HCT116 (cell line): Measurements from ENCODE around the gene HOXD9. TPM values are rescaled to one million over a fixed set of nuclear protein-coding genes. Genes with fewer than 3 reads are reported as not detected.

ENCODE experiments used
- ATAC-seq: fragments of 200-7000 bp; cut with Tn5 transposase; 2 replicates; pipeline ENCODE4 v1.9.1; 2020; ENCODE audit warnings: mild to moderate bottlenecking, moderate library complexity
- BruUV-seq: library from RNA; stranded (reverse); fragments of 400-500 nt; replicated peaks from 2 replicates; lab custom pipeline; 2021; lab: Mats Ljungman, UMichigan
- CTCF ChIA-PET: fragments of 300-600 bp; sonication (Branson Sonifier 250); formaldehyde crosslinking; loops from one replicate; lab custom pipeline; 2021; ENCODE audit warnings: antibody characterized with exemption; lab: Charles Lee
- POLR2A ChIA-PET: fragments of 300-600, 350-600 bp; sonication (Branson Sonifier 250); formaldehyde crosslinking; loops from one replicate; lab custom pipeline; 2021; ENCODE audit warnings: antibody characterized with exemption; lab: Charles Lee
- RAD21 ChIA-PET, 2 experiments: fragments of 300-600 bp; sonication (Branson Sonifier 250); formaldehyde crosslinking; loops; one replicate each; lab custom pipeline; 2023; ENCODE audit warnings: low total read pairs in 2 of 2; ENCODE audit not compliant: uncharacterized antibody in 2 of 2, unreplicated experiment in 2 of 2, low non-redundant PET in 1 of 2; lab: Charles Lee
- DNase-seq: peaks from one replicate; pipeline ENCODE4 v3.0.0-alpha.2; 2010; ENCODE audit warnings: low read depth, low spot score
- H2AFZ ChIP-seq: fragments of 200-600 bp; shearing (Covaris generic), sonication (generic); 2 replicates; pipeline ENCODE4 v1.6.1; 2017; ENCODE audit warnings: low read depth, mixed run types, mixed read lengths, antibody characterized with exemption, low read length; ENCODE audit not compliant: poor library complexity, severe bottlenecking
- H3K27ac ChIP-seq: 2 replicates; pipeline ENCODE4 v1.5.1; 2012; ENCODE audit warnings: low read depth, low read length
- H3K27me3 ChIP-seq: fragments of 200-600 bp; sonication (generic); 2 replicates; pipeline ENCODE4 v1.6.1; 2016; ENCODE audit warnings: mixed run types, low read length, mixed read lengths; ENCODE audit not compliant: insufficient read depth
- H3K36me3 ChIP-seq, 2 experiments: fragments of 200-500 bp in 1 of 2; fragments of 200-600 bp in 1 of 2; sonication (Bioruptor generic) in 1 of 2; sonication (generic) in 1 of 2; 2 replicates each; pipeline versions ENCODE4 v1.5.1 to v1.6.1; 2014 to 2016; ENCODE audit warnings: low read length in 2 of 2, inconsistent platforms in 1 of 2, mixed read lengths in 1 of 2, mixed run types in 1 of 2; ENCODE audit not compliant: insufficient read depth in 2 of 2, control insufficient read depth in 1 of 2
- H3K4me1 ChIP-seq, 2 experiments: fragments of 200-600 bp in 1 of 2; sonication (generic) in 1 of 2; 2 replicates each; pipeline versions ENCODE4 v1.5.1 to v1.6.1; 2012 to 2017; ENCODE audit warnings: low read length in 2 of 2, inconsistent platforms in 1 of 2, mild to moderate bottlenecking in 1 of 2, mixed read lengths in 1 of 2, mixed run types in 1 of 2, moderate library complexity in 1 of 2; ENCODE audit not compliant: insufficient read depth in 2 of 2, control insufficient read depth in 1 of 2
- H3K4me2 ChIP-seq: fragments of 200-600 bp; sonication (generic); 2 replicates; pipeline ENCODE4 v1.6.1; 2017; ENCODE audit warnings: mixed run types, low read length, mixed read lengths
- H3K4me3 ChIP-seq, 2 experiments: fragments of 200-600 bp in 1 of 2; sonication (generic) in 1 of 2; replicated peaks in 1 of 2; 2 replicates each; pipeline ENCODE4 v1.5.1; 2011 to 2016; ENCODE audit warnings: low read length in 2 of 2, control low read depth in 1 of 2, low read depth in 1 of 2, mild to moderate bottlenecking in 1 of 2, mixed read lengths in 1 of 2, mixed run types in 1 of 2
- H3K79me2 ChIP-seq: fragments of 200-600 bp; sonication (generic); 2 replicates; pipeline ENCODE4 v1.6.1; 2017; ENCODE audit warnings: mild to moderate bottlenecking, mixed run types, low read length, moderate library complexity, mixed read lengths; ENCODE audit not compliant: insufficient read depth
- H3K9ac ChIP-seq: fragments of 200-600 bp; sonication (generic); 2 replicates; pipeline ENCODE4 v1.6.1; 2016; ENCODE audit warnings: low read length, mixed read lengths
- H3K9me2 ChIP-seq: fragments of 200-600 bp; sonication (generic), shearing (Covaris generic); 2 replicates; pipeline ENCODE4 v1.6.1; 2017; ENCODE audit warnings: mixed run types, mild to moderate bottlenecking, moderate library complexity; ENCODE audit not compliant: insufficient read depth
- H3K9me3 ChIP-seq, 2 experiments: fragments of 200-500 bp in 1 of 2; fragments of 200-600 bp in 1 of 2; sonication (Bioruptor generic) in 1 of 2; sonication (generic) in 1 of 2; 2 replicates each; pipeline ENCODE4 v1.6.1; 2014 to 2017; ENCODE audit warnings: low read length in 2 of 2, mixed read lengths in 2 of 2, inconsistent platforms in 1 of 2, low read depth in 1 of 2, mild to moderate bottlenecking in 1 of 2, mixed run types in 1 of 2, moderate library complexity in 1 of 2; ENCODE audit not compliant: control insufficient read depth in 1 of 2, insufficient read depth in 1 of 2
- H4K20me1 ChIP-seq: fragments of 200-600 bp; sonication (generic), shearing (Covaris generic); 2 replicates; pipeline ENCODE4 v1.6.1; 2017; ENCODE audit warnings: mixed run types, mild to moderate bottlenecking, moderate library complexity; ENCODE audit not compliant: insufficient read depth
- ATF3 ChIP-seq: IDR thresholded peaks from 2 replicates; pipeline ENCODE4 v1.6.1; 2012
- CBX3 ChIP-seq: IDR thresholded peaks from 2 replicates; pipeline ENCODE4 v1.6.1; 2012; ENCODE audit warnings: low read depth
- CEBPB ChIP-seq: IDR thresholded peaks from 2 replicates; pipeline ENCODE4 v1.6.1; 2012; ENCODE audit warnings: low read depth
- EGR1 ChIP-seq: IDR thresholded peaks from 2 replicates; pipeline ENCODE4 v1.6.1; 2012; ENCODE audit warnings: low read depth
- ELF1 ChIP-seq: IDR thresholded peaks from 2 replicates; pipeline ENCODE4 v1.6.1; 2012; ENCODE audit warnings: low read depth, borderline replicate concordance
- EZH2phosphoT487 ChIP-seq: fragments of 200-600 bp; IDR thresholded peaks from 2 replicates; pipeline ENCODE4 v1.6.1; 2018; ENCODE audit warnings: antibody characterized with exemption, borderline replicate concordance
- FOSL1 ChIP-seq: IDR thresholded peaks from 2 replicates; pipeline ENCODE4 v1.6.1; 2012; ENCODE audit warnings: low read depth
- JUND ChIP-seq: IDR thresholded peaks from 2 replicates; pipeline ENCODE4 v1.6.1; 2012
- POLR2AphosphoS5 ChIP-seq: IDR thresholded peaks from 2 replicates; pipeline ENCODE4 v1.6.1; 2011; ENCODE audit warnings: mild to moderate bottlenecking, low read depth, low read length, moderate library complexity
- RAD21 ChIP-seq: IDR thresholded peaks from 2 replicates; pipeline ENCODE4 v1.6.1; 2012; ENCODE audit warnings: low read depth, mild to moderate bottlenecking
- REST ChIP-seq: IDR thresholded peaks from 2 replicates; pipeline ENCODE4 v1.6.1; 2012; ENCODE audit warnings: low read depth
- SIN3A ChIP-seq: IDR thresholded peaks from 2 replicates; pipeline ENCODE4 v1.6.1; 2012; ENCODE audit warnings: low read depth
- SP1 ChIP-seq: IDR thresholded peaks from 2 replicates; pipeline ENCODE4 v1.6.1; 2012; ENCODE audit warnings: low read depth
- SRF ChIP-seq: IDR thresholded peaks from 2 replicates; pipeline ENCODE4 v1.6.1; 2012; ENCODE audit warnings: low read depth
- TCF7L2 ChIP-seq: IDR thresholded peaks from 2 replicates; pipeline ENCODE4 v1.7.0; 2011; ENCODE audit warnings: borderline replicate concordance, inconsistent platforms; ENCODE audit not compliant: insufficient read depth, insufficient read length; ENCODE audit errors: extremely low read depth
- YY1 ChIP-seq: IDR thresholded peaks from 2 replicates; pipeline ENCODE4 v1.6.1; 2011; ENCODE audit warnings: low read length, low read depth, moderate library complexity, mild to moderate bottlenecking; ENCODE audit not compliant: insufficient replicate concordance; ENCODE audit errors: extremely low read depth
- ZBTB33 ChIP-seq: IDR thresholded peaks from 2 replicates; pipeline ENCODE4 v1.6.1; 2011; ENCODE audit warnings: mild to moderate bottlenecking, low read length, moderate library complexity; ENCODE audit not compliant: insufficient replicate concordance; ENCODE audit errors: extremely low read depth
- ZFX ChIP-seq: fragments of 450-650 bp; IDR thresholded peaks from 2 replicates; pipeline ENCODE4 v1.6.1; 2017
- ZNF274 ChIP-seq: fragments of 200-500 bp; sonication (Bioruptor generic); IDR thresholded peaks from 2 replicates; pipeline ENCODE4 v1.6.1; 2014; ENCODE audit warnings: mild to moderate bottlenecking, low read depth, low read length, inconsistent platforms
- intact Hi-C: fragments of 100-400 bp; cut with micrococcal nuclease; formaldehyde crosslinking; loops from 2 replicates; pipeline ENCODE4 v1.10.0; 2022
- total RNA-seq: library from RNA; stranded (reverse); gene quantifications from one replicate; pipeline ENCODE4 v1.2.1, GENCODE V29; 2021; ENCODE audit not compliant: unreplicated experiment

The HOXD9 gene
- total RNA-seq, 1 experiment from 2014 or later: not detected

GRCh38 chr2:176130147-176130956, 7.8 kb downstream of the HOXD9 start:
- peak overlapping the region; percentile 69 for H3K27ac ChIP-seq
- ChIA-PET RAD21 (no interaction called here), CTCF (interaction anchor here (0.7 to 3.7 kb wide), 7 partner anchors 10 to 524 kb away, joined by 3 to 19 read pairs (median 5); no protein-coding TSS in a partner anchor), POLR2A (no interaction called here)
- peak overlapping the region; percentile 32 for H3K9ac ChIP-seq
- peak overlapping the region; percentile 40 to 58 for H3K4me3 ChIP-seq
- ATAC-seq (peak; percentile 72), DNase-seq (no peak)
- intact Hi-C loops: no loop called here
- H3K27me3 ChIP-seq: no peaks in the 10 kb centered on the region
- H3K36me3 ChIP-seq: no peaks in the 10 kb centered on the region
- no TSS peak for BruUV-seq
- H2AFZ ChIP-seq: peak overlapping the region; percentile 96
- H4K20me1 ChIP-seq: no peaks in the 10 kb centered on the region
- no peaks in the 10 kb centered on the region for H3K79me2 ChIP-seq
- no peak for TF ChIP-seq JUND
- no peak for TF ChIP-seq TCF7L2
- TF ChIP-seq ATF3: no peak
- TF ChIP-seq SP1: no peak
- no peak for TF ChIP-seq CBX3
- no peak for TF ChIP-seq SIN3A
- TF ChIP-seq SRF: no peak
- no peak for TF ChIP-seq REST
- TF ChIP-seq ZBTB33: no peak
- no peak for TF ChIP-seq YY1
- no peak for TF ChIP-seq ELF1
- no peak for TF ChIP-seq EZH2phosphoT487
- peak; percentile 59 for TF ChIP-seq ZFX
- TF ChIP-seq POLR2AphosphoS5: 0 out of 2 replicates have a peak, but pooled peaks have one; percentile 25
- peak; percentile 77 for TF ChIP-seq EGR1
- TF ChIP-seq FOSL1: no peak
- no peak for TF ChIP-seq RAD21
- TF ChIP-seq ZNF274: no peak
- no peak for TF ChIP-seq CEBPB
- H3K4me1 ChIP-seq: peaks cover 6 to 18% of the 10 kb centered on the region in 2 experiments; a peak in 3 of 4 replicates
- H3K9me3 ChIP-seq: no peaks in the 10 kb centered on the region
- peak overlapping the region; percentile 84 for H3K4me2 ChIP-seq
- no peaks in the 10 kb centered on the region for H3K9me2 ChIP-seq
